GM12878 (cell line): Measurements from ENCODE around the gene ACADS. TPM values are rescaled to one million over a fixed set of nuclear protein-coding genes. Genes with fewer than 3 reads are reported as not detected.

Experiments used
- ATAC-seq: fragments of 200-7000 bp; cut with Tn5 transposase; 3 replicates; pipeline ENCODE4 v1.9.1; 2020; ENCODE audit warnings: mild to moderate bottlenecking, moderate library complexity
- BruUV-seq: library from RNA; stranded (reverse); fragments of 400-500 nt; replicated peaks from 2 replicates; lab custom pipeline; 2021; lab: Mats Ljungman, UMichigan
- CTCF ChIA-PET: fragments of 300-600 bp; sonication (Branson Sonifier 250); formaldehyde crosslinking; extraction: SDS; loops from one replicate; lab custom pipeline; 2021; ENCODE audit warnings: inconsistent platforms; lab: Yijun Ruan, JAX
- POLR2A ChIA-PET: fragments of 350-600 bp; formaldehyde crosslinking; extraction: SDS; loops from one replicate; lab custom pipeline; 2021; ENCODE audit warnings: inconsistent platforms; lab: Charles Lee
- RAD21 ChIA-PET: fragments of 300-600 bp; sonication (Branson Sonifier 250); formaldehyde crosslinking; loops from one replicate; lab custom pipeline; 2023; ENCODE audit warnings: antibody characterized with exemption; ENCODE audit not compliant: unreplicated experiment; lab: Charles Lee
- SMC1A ChIA-PET: fragments of 300-600 bp; sonication (Branson Sonifier 250); formaldehyde crosslinking; loops from one replicate; lab custom pipeline; 2023; ENCODE audit not compliant: unreplicated experiment, uncharacterized antibody; lab: Charles Lee
- DNase-seq: peaks from one replicate; pipeline ENCODE4 v3.0.0-alpha.2; 2011; ENCODE audit warnings: low read depth, low spot score
- FAIRE-seq: peaks from 3 replicates; lab custom pipeline; 2011; peaks lifted over from hg19 to GRCh38; lab: Jason Lieb, UNC
- H2AFZ ChIP-seq: 2 replicates; pipeline ENCODE4 v1.6.0; 2011; ENCODE audit warnings: low read depth, low read length, control low read depth; ENCODE audit not compliant: control insufficient read depth
- H3K27ac ChIP-seq: 2 replicates; pipeline ENCODE4 v1.5.1; 2011; ENCODE audit warnings: control low read depth; ENCODE audit not compliant: control insufficient read depth, insufficient read depth
- H3K27me3 ChIP-seq, 2 experiments: replicated peaks in 1 of 2; 2 replicates each; pipeline versions ENCODE4 v1.6.0 to v1.6.1; 2011; ENCODE audit warnings: low read length in 1 of 2; ENCODE audit not compliant: control insufficient read depth in 2 of 2, insufficient read depth in 2 of 2
- H3K36me3 ChIP-seq, 2 experiments: 2 replicates each; pipeline ENCODE4 v1.5.1; 2011; ENCODE audit warnings: low read length in 1 of 2; ENCODE audit not compliant: control insufficient read depth in 2 of 2, insufficient read depth in 2 of 2
- H3K4me1 ChIP-seq: 2 replicates; pipeline ENCODE4 v1.6.1; 2011; ENCODE audit warnings: mild to moderate bottlenecking, low read length, moderate library complexity, mixed read lengths; ENCODE audit not compliant: control insufficient read depth, insufficient read depth
- H3K4me2 ChIP-seq: 2 replicates; pipeline ENCODE4 v1.6.0; 2011; ENCODE audit warnings: control low read depth; ENCODE audit not compliant: control insufficient read depth, insufficient read depth
- H3K4me3 ChIP-seq: fragments of 200-600 bp; sonication (generic); 2 replicates; pipeline ENCODE4 v1.5.1; 2016
- H3K79me2 ChIP-seq: 2 replicates; pipeline ENCODE4 v1.6.0; 2011; ENCODE audit warnings: low read length; ENCODE audit not compliant: control insufficient read depth, insufficient read depth
- H3K9ac ChIP-seq: 2 replicates; pipeline ENCODE4 v1.8.0; 2011; ENCODE audit warnings: low read length, control low read depth, mixed read lengths; ENCODE audit not compliant: control insufficient read depth, insufficient read depth
- H3K9me3 ChIP-seq: replicated peaks from 3 replicates; pipeline ENCODE4 v1.5.1; 2011; ENCODE audit warnings: mild to moderate bottlenecking, low read length; ENCODE audit not compliant: control insufficient read depth, insufficient read depth
- H4K20me1 ChIP-seq: 2 replicates; pipeline ENCODE4 v1.6.0; 2011; ENCODE audit not compliant: control insufficient read depth, insufficient read depth
- CBX5 ChIP-seq: sonication (generic); IDR thresholded peaks from 2 replicates; pipeline ENCODE4 v1.6.1; 2016; ENCODE audit warnings: low read depth, moderate library complexity, mild to moderate bottlenecking, inconsistent platforms
- GABPA ChIP-seq: IDR thresholded peaks from 2 replicates; pipeline ENCODE4 v1.6.1; 2014; ENCODE audit warnings: antibody characterized with exemption, low read depth, mild to moderate bottlenecking, inconsistent platforms
- MYC ChIP-seq: IDR thresholded peaks from 2 replicates; pipeline ENCODE4 v1.6.1; 2011; ENCODE audit warnings: mild to moderate bottlenecking, low read length, moderate library complexity, inconsistent platforms; ENCODE audit not compliant: insufficient read depth, insufficient replicate concordance, insufficient read length, severe bottlenecking
- PAX5 ChIP-seq: IDR thresholded peaks from 2 replicates; pipeline ENCODE4 v1.6.1; 2011; ENCODE audit warnings: low read depth, low read length, borderline replicate concordance
- POLR2AphosphoS2 ChIP-seq: IDR thresholded peaks from 2 replicates; pipeline ENCODE4 v1.6.1; 2011; ENCODE audit warnings: low read depth, mild to moderate bottlenecking, low read length, improper control_type of control experiment, moderate library complexity
- RUNX3 ChIP-seq: IDR thresholded peaks from 2 replicates; pipeline ENCODE4 v1.6.1; 2012; ENCODE audit warnings: low read length, inconsistent platforms
- ZNF274 ChIP-seq: IDR thresholded peaks from one replicate; pipeline ENCODE4 v1.8.0; 2011; ENCODE audit not compliant: insufficient read length, insufficient read depth
- ZSCAN29 ChIP-seq: fragments of 450-650 bp; IDR thresholded peaks from 2 replicates; pipeline ENCODE4 v1.6.1; 2017; ENCODE audit warnings: mild to moderate bottlenecking, moderate library complexity
- WGBS: methylation state at CpG from one replicate; pipeline ENCODE4 v1.1.6; 2016; ENCODE audit warnings: low lambda C conversion rate; ENCODE audit not compliant: insufficient replicate concordance, insufficient coverage; ENCODE audit errors: missing lambda C conversion rate; 5-methylcytosine and 5-hydroxymethylcytosine counted together
- in situ Hi-C: fragments of 300-500 bp; cut with MboI; formaldehyde crosslinking; loops from 9 replicates; pipeline ENCODE4 v1.14.3; 2018; ENCODE audit warnings: mixed read lengths
- intact Hi-C: fragments of 100-400 bp; cut with micrococcal nuclease; formaldehyde crosslinking; loops from one replicate; pipeline ENCODE4 v1.14.2; 2022; ENCODE audit not compliant: unreplicated experiment
- polyA plus RNA-seq, 11 experiments: library from polyadenylated mRNA; depleted of rRNA in 4 of 11; unstranded in 6 of 11; stranded (reverse) in 5 of 11; fragments of >200 nt; fragmentation: Nextera tagmentation in 4 of 11; fragmentation: Illumina TruSeq in 1 of 11; extraction: Ambion mirVana in 4 of 11; extraction: Trizol in 1 of 11; gene quantifications; 1 replicate in 1 of 11; 2 replicates in 10 of 11; pipeline versions ENCODE4 v1.2.1 to v1.2.3, GENCODE V29; 2011 to 2016; ENCODE audit warnings: inconsistent platforms in 2 of 11, missing spikeins in 2 of 11, low read depth in 1 of 11
- total RNA-seq, 4 experiments: library from RNA; depleted of rRNA in 3 of 4; stranded (reverse); fragments of >200 nt in 3 of 4; fragmentation: Illumina TruSeq in 1 of 4; extraction: Trizol in 1 of 4; gene quantifications; 2 replicates each; pipeline versions ENCODE4 v1.2.1 to v1.2.3, GENCODE V29; 2013 to 2021
- TF ChIP-seq, protein P1 (sequence below): fragments of 450-650 bp; IDR thresholded peaks from 2 replicates; pipeline ENCODE4 v1.6.1; 2017; ENCODE audit warnings: mild to moderate bottlenecking, moderate library complexity

ACADS gene
- total and polyA plus RNA-seq, 10 of the 15 experiments (the other 5 are each of a cell fraction or from before 2014, with no cell fraction given): 0.05 to 18.1 (median 10.2) TPM

DNA sequence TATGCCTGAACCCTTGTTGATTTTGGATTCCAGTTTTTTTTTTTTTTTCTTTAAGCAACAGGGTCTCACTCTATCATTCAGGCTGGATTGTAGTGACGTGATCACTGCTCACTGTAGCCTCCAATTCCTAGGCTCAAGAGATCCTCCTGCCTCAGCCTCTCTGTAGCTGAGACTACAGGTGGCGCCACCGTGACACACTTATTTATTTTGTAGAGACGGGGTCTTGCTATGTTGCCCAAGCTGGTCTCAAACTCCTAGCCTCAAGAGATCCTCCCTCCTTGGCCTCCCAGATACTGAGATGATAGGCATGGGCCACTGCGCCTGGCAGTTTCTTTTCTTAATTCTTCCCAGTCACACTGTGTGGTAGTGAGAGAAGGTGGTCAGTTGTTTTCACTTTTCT lies 25.2 kb downstream of the ACADS start (continued):
- TF ChIP-seq RUNX3: no peak
- TF ChIP-seq ZSCAN29: no peak

DNA sequence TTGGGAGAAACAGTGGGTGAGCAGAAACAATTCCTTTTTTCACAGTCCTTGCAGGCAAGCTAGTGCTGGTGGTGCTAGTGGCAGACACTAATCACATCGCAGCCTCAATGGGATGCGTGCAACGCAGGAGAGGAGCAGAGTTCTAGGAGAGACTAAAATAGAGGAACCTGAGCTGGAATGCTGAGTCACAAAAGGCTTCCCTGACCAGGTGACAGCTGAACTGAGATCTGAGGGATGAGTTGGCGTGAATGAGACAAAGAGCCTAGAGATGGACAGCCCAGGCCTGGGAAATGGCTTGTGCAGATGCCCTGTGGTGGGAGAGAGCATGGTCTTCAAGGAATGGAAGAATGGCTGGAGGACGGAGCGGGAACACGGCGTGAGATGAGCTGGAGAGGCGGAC lies 25.8 kb downstream of the ACADS start:
- Histone ChIP-seq H3K9me3 (peaks cover 5% of the 10 kb centered on the region), H4K20me1 (no peaks in the 10 kb centered on the region), H3K4me2 (no peak overlapping the region), H2AFZ (no peak overlapping the region), H3K27me3 (no peaks in the 10 kb centered on the region), H3K4me1 (no peaks in the 10 kb centered on the region), H3K4me3 (no peak overlapping the region), H3K79me2 (no peaks in the 10 kb centered on the region), H3K27ac (no peak overlapping the region), H3K9ac (no peak overlapping the region), H3K36me3 (no peaks in the 10 kb centered on the region)
- in situ Hi-C loops: no loop called here
- no peak for TF ChIP-seq POLR2AphosphoS2
- TF ChIP-seq PAX5: no peak
- TF ChIP-seq, protein P1, sequence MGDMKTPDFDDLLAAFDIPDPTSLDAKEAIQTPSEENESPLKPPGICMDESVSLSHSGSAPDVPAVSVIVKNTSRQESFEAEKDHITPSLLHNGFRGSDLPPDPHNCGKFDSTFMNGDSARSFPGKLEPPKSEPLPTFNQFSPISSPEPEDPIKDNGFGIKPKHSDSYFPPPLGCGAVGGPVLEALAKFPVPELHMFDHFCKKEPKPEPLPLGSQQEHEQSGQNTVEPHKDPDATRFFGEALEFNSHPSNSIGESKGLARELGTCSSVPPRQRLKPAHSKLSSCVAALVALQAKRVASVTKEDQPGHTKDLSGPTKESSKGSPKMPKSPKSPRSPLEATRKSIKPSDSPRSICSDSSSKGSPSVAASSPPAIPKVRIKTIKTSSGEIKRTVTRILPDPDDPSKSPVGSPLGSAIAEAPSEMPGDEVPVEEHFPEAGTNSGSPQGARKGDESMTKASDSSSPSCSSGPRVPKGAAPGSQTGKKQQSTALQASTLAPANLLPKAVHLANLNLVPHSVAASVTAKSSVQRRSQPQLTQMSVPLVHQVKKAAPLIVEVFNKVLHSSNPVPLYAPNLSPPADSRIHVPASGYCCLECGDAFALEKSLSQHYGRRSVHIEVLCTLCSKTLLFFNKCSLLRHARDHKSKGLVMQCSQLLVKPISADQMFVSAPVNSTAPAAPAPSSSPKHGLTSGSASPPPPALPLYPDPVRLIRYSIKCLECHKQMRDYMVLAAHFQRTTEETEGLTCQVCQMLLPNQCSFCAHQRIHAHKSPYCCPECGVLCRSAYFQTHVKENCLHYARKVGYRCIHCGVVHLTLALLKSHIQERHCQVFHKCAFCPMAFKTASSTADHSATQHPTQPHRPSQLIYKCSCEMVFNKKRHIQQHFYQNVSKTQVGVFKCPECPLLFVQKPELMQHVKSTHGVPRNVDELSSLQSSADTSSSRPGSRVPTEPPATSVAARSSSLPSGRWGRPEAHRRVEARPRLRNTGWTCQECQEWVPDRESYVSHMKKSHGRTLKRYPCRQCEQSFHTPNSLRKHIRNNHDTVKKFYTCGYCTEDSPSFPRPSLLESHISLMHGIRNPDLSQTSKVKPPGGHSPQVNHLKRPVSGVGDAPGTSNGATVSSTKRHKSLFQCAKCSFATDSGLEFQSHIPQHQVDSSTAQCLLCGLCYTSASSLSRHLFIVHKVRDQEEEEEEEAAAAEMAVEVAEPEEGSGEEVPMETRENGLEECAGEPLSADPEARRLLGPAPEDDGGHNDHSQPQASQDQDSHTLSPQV: no peak
- no peak for TF ChIP-seq CBX5
- no peak for TF ChIP-seq ZNF274
- no peak for TF ChIP-seq MYC
- no peak for TF ChIP-seq GABPA
- no peak for ATAC-seq
- no peak for DNase-seq
- ChIA-PET POLR2A (no interaction called here), SMC1A (interaction anchor here (1.4 to 1.7 kb wide), 2 partner anchors 26 to 220 kb away, joined by 3 to 4 read pairs; partner anchors contain the start of gene ACADS), RAD21 (interaction anchor here (2.0 kb wide), 1 partner anchor 220 kb away, joined by 10 read pairs; no protein-coding TSS in a partner anchor), CTCF (interaction anchor here (1.1 kb wide), 1 partner anchor 220 kb away, joined by 8 read pairs; no protein-coding TSS in a partner anchor)
- no TSS peak for BruUV-seq
- intact Hi-C loops: no loop called here
- no peak for FAIRE-seq
- 82% methylated on average over 9 of the region's 9 CpGs for WGBS
